Endothelial cell of umbilical vein (primary cell): ENCODE results near the gene TOX2.

Experiments
- CTCF ChIP-seq, 2 donors: IDR thresholded peaks; 1 replicate in 1 of 2; 2 replicates in 1 of 2; pipeline ENCODE4 v1.5.1; 2011; ENCODE audit warnings: low read length in 2 of 2, mild to moderate bottlenecking in 2 of 2, moderate library complexity in 2 of 2, control low read depth in 1 of 2, inconsistent platforms in 1 of 2, low read depth in 1 of 2; ENCODE audit not compliant: insufficient read depth in 1 of 2; ENCODE audit errors: extremely low read depth in 1 of 2
- EZH2 ChIP-seq: IDR thresholded peaks from 2 replicates; pipeline ENCODE4 v1.6.1; 2012; ENCODE audit warnings: borderline replicate concordance, low read depth, mild to moderate bottlenecking, moderate library complexity, low read length, inconsistent platforms; ENCODE audit not compliant: severe bottlenecking
- JUN ChIP-seq: IDR thresholded peaks from 2 replicates; pipeline ENCODE4 v1.6.1; 2011; ENCODE audit warnings: borderline replicate concordance, low read depth; ENCODE audit not compliant: insufficient read length, insufficient read depth
- MAX ChIP-seq: IDR thresholded peaks from 2 replicates; pipeline ENCODE4 v1.6.1; 2011; ENCODE audit not compliant: insufficient read depth, insufficient read length
- POLR2A ChIP-seq: IDR thresholded peaks from 2 replicates; pipeline ENCODE4 v1.6.1; 2012; ENCODE audit warnings: low read depth, mild to moderate bottlenecking, control low read depth, low read length
- POLR2AphosphoS5 ChIP-seq: IDR thresholded peaks from 2 replicates; pipeline ENCODE4 v1.6.1; 2012; ENCODE audit warnings: low read depth, mild to moderate bottlenecking, control low read depth, low read length, moderate library complexity; ENCODE audit not compliant: insufficient read depth

GRCh38 chr20:44050327-44050726, 135.7 kb downstream of the TOX2 start:
- TF ChIP-seq POLR2A (no peak), CTCF (IDR thresholded peaks at IDR 0.05; ENCODE audit: extremely low read depth in 1 of 2, insufficient read depth in 1 of 2, low read depth in 1 of 2, low read length in 2 of 2) (no peak), POLR2AphosphoS5 (no peak), EZH2 (no peak), JUN (no peak), MAX (no peak)
